ENCODE measurements around the gene ZNF512B.

GRCh38 chr20:63945031-63945658 lies 24.6 kb downstream of the ZNF512B start:
- TF ChIP-seq GATA3 (IDR thresholded peaks at IDR 0.05; ENCODE audit: low read depth, low read length) (no peak), GATA2 (IDR thresholded peaks at IDR 0.05; ENCODE audit: low read depth, low read length) (no peak)

Measured in SH-SY5Y (cell line).